Smooth muscle cell (in vitro differentiated cells): Measurements from ENCODE around the gene CHCHD6. TPM values are rescaled to one million over a fixed set of nuclear protein-coding genes. Genes with fewer than 3 reads are reported as not detected.

Experiments
- DNase-seq: peaks from one replicate; lab custom pipeline; 2025; ENCODE audit not compliant: unreplicated experiment; lab: John Stamatoyannopoulos, UW
- H2AFZ ChIP-seq: fragments of 200-600 bp; sonication (generic); 2 replicates; pipeline ENCODE4 v1.6.0; 2016; ENCODE audit warnings: antibody characterized with exemption, low read depth, mild to moderate bottlenecking
- H3F3A ChIP-seq: fragments of 200-600 bp; sonication (generic); 2 replicates; pipeline ENCODE4 v1.6.0; 2017; ENCODE audit warnings: antibody characterized with exemption, low read depth
- H3K27ac ChIP-seq: fragments of 200-600 bp; sonication (generic); 2 replicates; pipeline ENCODE4 v1.5.1; 2016; ENCODE audit warnings: low read depth, mild to moderate bottlenecking
- H3K27me3 ChIP-seq: fragments of 200-600 bp; sonication (generic); 2 replicates; pipeline ENCODE4 v1.6.1; 2016; ENCODE audit warnings: low read depth, mild to moderate bottlenecking
- H3K36me3 ChIP-seq: fragments of 200-600 bp; sonication (generic); 2 replicates; pipeline ENCODE4 v1.5.1; 2016; ENCODE audit warnings: low read depth
- H3K4me1 ChIP-seq: fragments of 200-600 bp; sonication (generic); 2 replicates; pipeline ENCODE4 v1.5.1; 2016; ENCODE audit warnings: low read depth
- H3K4me2 ChIP-seq: fragments of 200-600 bp; sonication (generic); 2 replicates; pipeline ENCODE4 v1.6.0; 2016; ENCODE audit warnings: mild to moderate bottlenecking
- H3K4me3 ChIP-seq: fragments of 200-600 bp; sonication (generic); 2 replicates; pipeline ENCODE4 v1.5.1; 2016; ENCODE audit warnings: mild to moderate bottlenecking
- H3K79me2 ChIP-seq: fragments of 200-600 bp; sonication (generic); 2 replicates; pipeline ENCODE4 v1.6.0; 2016; ENCODE audit warnings: low read depth, mild to moderate bottlenecking
- H3K9ac ChIP-seq: fragments of 200-600 bp; sonication (generic); 2 replicates; pipeline ENCODE4 v1.6.0; 2016; ENCODE audit warnings: low read depth
- H3K9me3 ChIP-seq: fragments of 200-600 bp; sonication (generic); replicated peaks from 2 replicates; pipeline ENCODE4 v1.5.1; 2016; ENCODE audit warnings: low read depth
- H4K20me1 ChIP-seq: fragments of 200-600 bp; sonication (generic); 2 replicates; pipeline ENCODE4 v1.6.0; 2016; ENCODE audit warnings: low read depth
- CTCF ChIP-seq: fragments of 200-600 bp; sonication (generic); IDR thresholded peaks from 2 replicates; pipeline ENCODE4 v1.5.1; 2017; ENCODE audit warnings: borderline replicate concordance, mild to moderate bottlenecking, antibody characterized with exemption; ENCODE audit not compliant: insufficient read depth, poor library complexity, severe bottlenecking
- WGBS: methylation state at CpG from one replicate; pipeline ENCODE4 v1.1.7; 2016; ENCODE audit warnings: low lambda C conversion rate; 5-methylcytosine and 5-hydroxymethylcytosine counted together
- polyA plus RNA-seq: library from polyadenylated mRNA; unstranded; fragments of >200 nt; fragmentation: Nextera tagmentation; extraction: Ambion mirVana; gene quantifications from 2 replicates; pipeline ENCODE4 v1.2.1, GENCODE V29; 2016
- total RNA-seq: library from RNA; depleted of rRNA; stranded (reverse); fragments of >200 nt; gene quantifications from 2 replicates; pipeline ENCODE4 v1.2.3, GENCODE V29; 2014

CHCHD6 gene
- total and polyA plus RNA-seq, 2 experiments from 2014 or later = 6.7 to 27.2 TPM

- Histone ChIP-seq H3F3A (no peaks in the 10 kb centered on the region), H4K20me1 (no peaks in the 10 kb centered on the region), H3K4me1 (peaks cover 8% of the 10 kb centered on the region), H3K9me3 (no peaks in the 10 kb centered on the region), H3K27ac (no peak overlapping the region), H3K4me2 (no peak overlapping the region), H2AFZ (no peak overlapping the region), H3K9ac (no peak overlapping the region), H3K79me2 (no peaks in the 10 kb centered on the region), H3K4me3 (no peak overlapping the region), H3K27me3 (no peaks in the 10 kb centered on the region), H3K36me3 (no peaks in the 10 kb centered on the region)
- DNase-seq = no peak
- TF ChIP-seq CTCF = no peak
- 90% methylated on average over 7 of the region's 7 CpGs for WGBS
Measured at GRCh38 chr3:126963261-126964190, 259.5 kb downstream of the CHCHD6 start.

GRCh38 chr3:126964261-126964660 is 260.2 kb downstream of the CHCHD6 start:
- WGBS = 91% methylated on average over 7 of the region's 7 CpGs
- no peaks in the 10 kb centered on the region for H3K27me3 ChIP-seq
- DNase-seq = no peak
- no peak overlapping the region for H2AFZ ChIP-seq
- H3K4me1 ChIP-seq = peaks cover 9% of the 10 kb centered on the region
- no peaks in the 10 kb centered on the region for H3K36me3 ChIP-seq
- no peak overlapping the region for H3K27ac ChIP-seq
- TF ChIP-seq CTCF = no peak
- no peak overlapping the region for H3K9ac ChIP-seq
- H3K79me2 ChIP-seq = no peaks in the 10 kb centered on the region
- no peak overlapping the region for H3K4me2 ChIP-seq
- no peaks in the 10 kb centered on the region for H3F3A ChIP-seq
- no peak overlapping the region for H3K4me3 ChIP-seq
- H3K9me3 ChIP-seq = no peaks in the 10 kb centered on the region
- H4K20me1 ChIP-seq = no peaks in the 10 kb centered on the region

DNA sequence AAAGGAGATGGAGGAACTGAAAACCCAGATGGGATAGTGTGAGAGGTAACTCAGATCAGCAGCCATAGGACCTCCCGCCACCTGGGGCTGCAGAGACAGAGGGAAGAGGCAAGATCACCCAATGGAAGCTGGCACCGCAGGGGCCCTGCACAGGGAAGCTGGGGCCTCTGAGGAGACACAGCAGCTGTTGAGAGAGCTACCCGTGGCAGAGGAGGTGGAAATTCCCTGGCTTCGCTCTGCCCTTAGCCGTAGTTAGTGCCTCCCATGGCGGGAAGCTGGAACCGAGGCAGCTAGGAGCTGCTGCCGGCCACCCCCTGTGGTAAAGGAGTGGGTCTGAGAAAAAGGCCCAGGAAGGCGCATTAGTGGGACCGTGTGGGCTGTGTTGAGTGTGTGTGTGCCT is 260.9 kb downstream of the CHCHD6 start:
- Histone ChIP-seq H3F3A (no peaks in the 10 kb centered on the region), H4K20me1 (no peaks in the 10 kb centered on the region), H3K27me3 (no peaks in the 10 kb centered on the region), H2AFZ (no peak overlapping the region), H3K79me2 (no peaks in the 10 kb centered on the region), H3K27ac (no peak overlapping the region), H3K9me3 (no peaks in the 10 kb centered on the region), H3K4me2 (no peak overlapping the region), H3K4me1 (peaks cover 14% of the 10 kb centered on the region), H3K4me3 (no peak overlapping the region), H3K36me3 (no peaks in the 10 kb centered on the region), H3K9ac (no peak overlapping the region)
- DNase-seq = no peak
- TF ChIP-seq CTCF = no peak
- 89% methylated on average over 10 of the region's 10 CpGs for WGBS

- Histone ChIP-seq H3K4me1 (peaks cover 11% of the 10 kb centered on the region), H3K9me3 (no peaks in the 10 kb centered on the region), H3K4me3 (no peak overlapping the region), H3K9ac (no peak overlapping the region), H3K4me2 (no peak overlapping the region), H3K27me3 (no peaks in the 10 kb centered on the region), H3F3A (no peaks in the 10 kb centered on the region), H3K79me2 (no peaks in the 10 kb centered on the region), H4K20me1 (no peaks in the 10 kb centered on the region), H3K36me3 (no peaks in the 10 kb centered on the region), H2AFZ (no peak overlapping the region), H3K27ac (no peak overlapping the region)
- WGBS = 91% methylated on average over 9 of the region's 9 CpGs
- TF ChIP-seq CTCF = no peak
- no peak for DNase-seq
Measured at GRCh38 chr3:126965526-126966080, 261.6 kb downstream of the CHCHD6 start.
